ENCODE measurements around the gene RET.

The RET gene

DNA sequence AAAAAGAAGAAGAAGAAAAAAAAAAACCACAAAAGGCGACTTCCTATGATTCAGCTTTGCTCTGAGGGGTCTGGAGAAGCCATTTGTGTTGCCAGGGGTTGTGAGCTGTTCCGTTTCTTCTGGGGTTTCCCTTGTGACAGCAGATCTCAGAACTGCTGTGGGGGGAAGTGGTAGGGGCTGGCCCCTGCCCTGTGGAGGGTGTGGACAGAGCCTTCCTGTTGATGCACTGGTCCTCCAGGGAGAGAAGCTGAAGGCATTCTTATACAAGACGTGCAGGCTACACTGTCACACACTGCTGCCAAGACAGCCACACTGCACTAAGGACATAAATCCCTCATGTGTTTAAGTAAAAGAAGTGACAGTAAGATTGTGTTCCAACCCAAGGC lies 44.1 kb downstream of the RET start:
- Histone ChIP-seq H3K4me1 (ENCODE audit: control insufficient read depth, insufficient read depth, low read length) (peaks cover 6% of the 10 kb centered on the region), H3K36me3 (ENCODE audit: control insufficient read depth, insufficient read depth, low read length, severe bottlenecking) (no peaks in the 10 kb centered on the region), H3K9ac (ENCODE audit: low read length) (no peak overlapping the region), H3K27me3 (replicated peaks; ENCODE audit: control insufficient read depth, insufficient read depth, low read length) (peaks cover 8% of the 10 kb centered on the region), H3K9me3 (ENCODE audit: control insufficient read depth, low read length) (no peaks in the 10 kb centered on the region), H3K4me3 (ENCODE audit: low read length) (no peak overlapping the region)
- no peak for DNase-seq (ENCODE audit: low read depth)

DNA sequence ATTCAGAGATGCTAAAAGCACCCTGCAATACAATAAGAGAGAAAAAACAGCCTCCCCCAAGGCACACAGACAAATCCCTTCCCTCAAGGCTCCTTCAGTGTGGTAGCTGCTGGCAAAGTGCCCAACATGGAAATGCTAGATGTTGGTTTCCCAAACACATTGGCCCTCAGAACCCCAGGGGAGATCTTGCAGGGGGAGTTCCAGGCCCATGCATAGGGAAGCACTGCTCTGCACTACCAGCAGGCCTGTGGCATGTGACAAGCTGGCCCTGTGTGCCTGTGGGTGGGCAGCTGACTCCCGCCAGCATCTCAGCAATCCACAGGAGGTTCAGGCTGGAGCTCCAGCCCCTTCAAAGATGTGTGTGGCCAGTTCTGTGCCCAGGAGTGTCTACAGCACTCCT lies 44.6 kb downstream of the RET start:
- no peaks in the 10 kb centered on the region for H3K36me3 ChIP-seq (ENCODE audit: control insufficient read depth, insufficient read depth, low read length, severe bottlenecking)
- DNase-seq (ENCODE audit: low read depth) = peak; percentile 29
- no peak overlapping the region for H3K9ac ChIP-seq (ENCODE audit: low read length)
- H3K9me3 ChIP-seq (ENCODE audit: control insufficient read depth, low read length) = no peaks in the 10 kb centered on the region
- H3K4me3 ChIP-seq (ENCODE audit: low read length) = no peak overlapping the region
- peaks cover 8% of the 10 kb centered on the region for H3K27me3 ChIP-seq (replicated peaks; ENCODE audit: control insufficient read depth, insufficient read depth, low read length)
- peaks cover 6% of the 10 kb centered on the region for H3K4me1 ChIP-seq (ENCODE audit: control insufficient read depth, insufficient read depth, low read length)

DNA sequence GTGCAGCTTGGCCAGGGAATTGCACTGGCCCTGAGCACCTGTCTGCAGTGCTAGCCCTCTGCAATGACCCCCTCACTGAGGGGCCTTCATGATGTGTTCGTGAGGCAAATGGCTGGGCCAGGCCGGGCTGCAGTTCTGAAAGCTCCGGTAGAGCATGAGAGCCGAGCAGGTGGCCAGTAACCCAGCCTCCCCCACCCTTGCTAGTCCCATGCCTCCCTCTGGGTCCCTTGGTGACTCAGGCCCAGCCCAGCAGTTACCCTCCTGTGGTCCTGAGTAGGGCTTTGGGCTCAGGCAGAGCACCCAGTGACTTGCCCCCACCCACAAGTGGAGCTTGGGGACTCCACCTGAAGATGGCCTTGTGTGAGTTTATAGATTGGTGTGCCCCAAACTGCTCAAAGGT lies 45.2 kb downstream of the RET start:
- Histone ChIP-seq H3K9ac (ENCODE audit: low read length) (no peak overlapping the region), H3K27me3 (replicated peaks; ENCODE audit: control insufficient read depth, insufficient read depth, low read length) (peaks cover 8% of the 10 kb centered on the region), H3K4me3 (ENCODE audit: low read length) (no peak overlapping the region), H3K4me1 (ENCODE audit: control insufficient read depth, insufficient read depth, low read length) (peaks cover 6% of the 10 kb centered on the region), H3K36me3 (ENCODE audit: control insufficient read depth, insufficient read depth, low read length, severe bottlenecking) (no peaks in the 10 kb centered on the region), H3K9me3 (ENCODE audit: control insufficient read depth, low read length) (no peaks in the 10 kb centered on the region)
- DNase-seq (ENCODE audit: low read depth) = no peak

DNA sequence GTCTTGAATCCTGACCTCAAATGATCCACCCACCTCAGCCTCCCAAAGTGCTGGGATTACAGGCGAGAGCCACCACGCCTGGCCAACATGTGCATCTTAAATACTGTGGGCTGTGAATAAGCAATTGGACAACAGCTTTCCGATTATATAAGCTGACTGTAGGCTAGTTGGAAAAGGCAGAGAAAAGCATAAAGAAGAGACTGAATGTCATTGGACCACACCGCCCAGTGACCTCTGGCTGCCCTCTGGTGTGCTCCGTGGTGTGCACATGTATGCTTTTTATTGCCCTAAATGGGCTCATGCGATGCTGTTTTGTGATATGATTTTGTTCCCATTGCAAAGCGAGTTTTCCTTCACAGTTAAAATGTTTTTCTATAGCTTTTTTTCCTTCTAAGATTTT lies 46.0 kb downstream of the RET start:
- no peak for DNase-seq (ENCODE audit: low read depth)
- no peaks in the 10 kb centered on the region for H3K9me3 ChIP-seq (ENCODE audit: control insufficient read depth, low read length)
- H3K4me3 ChIP-seq (ENCODE audit: low read length) = no peak overlapping the region
- peaks cover 6% of the 10 kb centered on the region for H3K4me1 ChIP-seq (ENCODE audit: control insufficient read depth, insufficient read depth, low read length)
- H3K36me3 ChIP-seq (ENCODE audit: control insufficient read depth, insufficient read depth, low read length, severe bottlenecking) = no peaks in the 10 kb centered on the region
- no peak overlapping the region for H3K9ac ChIP-seq (ENCODE audit: low read length)
- H3K27me3 ChIP-seq (replicated peaks; ENCODE audit: control insufficient read depth, insufficient read depth, low read length) = peaks cover 5% of the 10 kb centered on the region

DNA sequence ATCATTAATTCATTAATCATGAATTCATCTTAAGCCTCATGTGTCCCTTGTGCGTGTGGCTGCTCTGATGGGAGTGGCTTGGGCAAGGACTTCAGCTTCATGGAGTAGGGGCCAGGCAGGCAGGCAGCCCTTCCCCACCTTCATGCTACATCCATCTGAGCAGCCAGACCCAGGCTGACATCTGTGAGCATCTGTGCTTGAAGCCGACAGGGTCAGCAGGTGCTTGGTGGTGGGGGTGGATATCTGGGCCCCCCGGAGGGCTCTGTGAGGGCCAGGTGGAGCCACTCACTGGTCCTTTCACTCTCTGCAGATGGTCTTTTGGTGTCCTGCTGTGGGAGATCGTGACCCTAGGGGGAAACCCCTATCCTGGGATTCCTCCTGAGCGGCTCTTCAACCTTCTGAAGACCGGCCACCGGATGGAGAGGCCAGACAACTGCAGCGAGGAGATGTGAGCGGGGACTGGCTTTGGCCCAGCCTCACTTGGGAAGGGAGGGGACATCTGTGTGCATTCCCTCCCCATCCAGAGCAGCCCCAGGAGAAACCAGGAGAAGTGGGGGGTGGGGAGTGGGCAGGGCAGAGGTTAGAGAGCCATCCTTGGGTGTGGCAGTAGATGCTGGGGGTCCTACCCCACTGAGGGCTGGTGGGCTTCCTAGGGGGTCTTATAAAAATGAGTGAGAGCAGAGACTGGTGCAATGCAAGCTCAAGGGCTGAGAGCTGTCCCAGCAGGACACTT lies 46.7 kb downstream of the RET start:
- no peak for DNase-seq (ENCODE audit: low read depth)
- H3K9me3 ChIP-seq (ENCODE audit: control insufficient read depth, low read length) = no peaks in the 10 kb centered on the region
- no peak overlapping the region for H3K4me3 ChIP-seq (ENCODE audit: low read length)
- peaks cover 8% of the 10 kb centered on the region for H3K4me1 ChIP-seq (ENCODE audit: control insufficient read depth, insufficient read depth, low read length)
- H3K36me3 ChIP-seq (ENCODE audit: control insufficient read depth, insufficient read depth, low read length, severe bottlenecking) = no peaks in the 10 kb centered on the region
- H3K9ac ChIP-seq (ENCODE audit: low read length) = no peak overlapping the region
- peaks cover 3% of the 10 kb centered on the region for H3K27me3 ChIP-seq (replicated peaks; ENCODE audit: control insufficient read depth, insufficient read depth, low read length)

DNA sequence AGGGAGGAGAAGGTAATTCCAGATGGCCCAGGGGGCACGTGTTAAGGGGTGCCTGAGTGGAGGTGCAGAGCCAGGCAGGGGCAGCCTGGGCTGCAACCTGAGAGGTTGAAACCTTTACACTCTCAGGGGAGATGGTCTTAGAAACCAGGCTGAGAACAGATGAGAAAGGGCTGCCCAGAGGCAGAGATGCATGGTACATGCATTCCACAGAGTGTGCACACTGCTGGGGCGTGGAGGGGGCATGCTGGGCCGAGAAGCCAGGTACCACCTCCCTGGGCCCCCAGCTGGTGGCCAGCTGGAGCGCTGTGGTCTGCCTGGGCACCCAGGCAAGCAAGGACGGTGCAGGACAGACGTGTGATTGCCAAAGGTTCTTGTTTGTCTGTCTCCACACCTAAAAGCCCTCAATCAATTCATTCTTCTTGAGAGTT lies 47.2 kb downstream of the RET start:
- DNase-seq (ENCODE audit: low read depth) = no peak
- Histone ChIP-seq H3K4me1 (ENCODE audit: control insufficient read depth, insufficient read depth, low read length) (peaks cover 14% of the 10 kb centered on the region), H3K36me3 (ENCODE audit: control insufficient read depth, insufficient read depth, low read length, severe bottlenecking) (no peaks in the 10 kb centered on the region)

DNA sequence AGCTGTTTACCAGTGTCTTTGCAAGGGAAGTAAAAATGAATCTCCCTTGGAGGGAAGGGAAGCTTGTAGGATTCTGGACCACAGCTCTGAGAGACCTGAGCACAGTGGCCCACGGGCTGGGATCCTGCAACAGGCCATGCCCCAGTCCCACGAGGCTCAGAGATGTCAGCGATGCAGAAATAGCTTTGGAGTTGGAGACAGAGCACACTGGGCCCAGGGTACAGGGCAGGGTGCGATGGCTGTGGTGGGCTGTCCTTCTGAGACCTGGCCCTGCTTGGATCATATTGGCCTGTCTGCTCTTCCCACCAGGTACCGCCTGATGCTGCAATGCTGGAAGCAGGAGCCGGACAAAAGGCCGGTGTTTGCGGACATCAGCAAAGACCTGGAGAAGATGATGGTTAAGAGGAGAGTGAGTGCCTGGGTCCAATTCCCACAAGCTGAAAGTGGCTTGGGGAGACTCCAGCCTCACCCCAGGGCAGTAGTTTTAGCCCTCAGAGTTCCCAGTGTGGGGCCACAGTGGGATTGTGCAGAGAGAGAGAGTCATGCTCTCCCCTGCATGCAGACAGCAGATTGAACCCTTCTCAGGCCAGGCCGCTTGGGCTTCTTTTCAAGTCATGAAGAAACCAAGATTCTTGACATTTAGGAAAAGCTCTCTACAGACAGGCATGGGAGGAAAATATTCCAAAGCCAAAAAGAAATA lies 47.9 kb downstream of the RET start:
- DNase-seq (ENCODE audit: low read depth) = peak; percentile 21
- no peaks in the 10 kb centered on the region for H3K9me3 ChIP-seq (ENCODE audit: control insufficient read depth, low read length)
- H3K36me3 ChIP-seq (ENCODE audit: control insufficient read depth, insufficient read depth, low read length, severe bottlenecking) = no peaks in the 10 kb centered on the region
- H3K4me3 ChIP-seq (ENCODE audit: low read length) = no peak overlapping the region
- peaks cover 20% of the 10 kb centered on the region for H3K4me1 ChIP-seq (ENCODE audit: control insufficient read depth, insufficient read depth, low read length)
- no peaks in the 10 kb centered on the region for H3K27me3 ChIP-seq (replicated peaks; ENCODE audit: control insufficient read depth, insufficient read depth, low read length)
- H3K9ac ChIP-seq (ENCODE audit: low read length) = no peak overlapping the region

More for the DNA sequence above, 47.2 kb downstream of the RET start:
- no peaks in the 10 kb centered on the region for H3K27me3 ChIP-seq (replicated peaks; ENCODE audit: control insufficient read depth, insufficient read depth, low read length)
- H3K9me3 ChIP-seq (ENCODE audit: control insufficient read depth, low read length) = no peaks in the 10 kb centered on the region
- no peak overlapping the region for H3K9ac ChIP-seq (ENCODE audit: low read length)
- no peak overlapping the region for H3K4me3 ChIP-seq (ENCODE audit: low read length)

DNA sequence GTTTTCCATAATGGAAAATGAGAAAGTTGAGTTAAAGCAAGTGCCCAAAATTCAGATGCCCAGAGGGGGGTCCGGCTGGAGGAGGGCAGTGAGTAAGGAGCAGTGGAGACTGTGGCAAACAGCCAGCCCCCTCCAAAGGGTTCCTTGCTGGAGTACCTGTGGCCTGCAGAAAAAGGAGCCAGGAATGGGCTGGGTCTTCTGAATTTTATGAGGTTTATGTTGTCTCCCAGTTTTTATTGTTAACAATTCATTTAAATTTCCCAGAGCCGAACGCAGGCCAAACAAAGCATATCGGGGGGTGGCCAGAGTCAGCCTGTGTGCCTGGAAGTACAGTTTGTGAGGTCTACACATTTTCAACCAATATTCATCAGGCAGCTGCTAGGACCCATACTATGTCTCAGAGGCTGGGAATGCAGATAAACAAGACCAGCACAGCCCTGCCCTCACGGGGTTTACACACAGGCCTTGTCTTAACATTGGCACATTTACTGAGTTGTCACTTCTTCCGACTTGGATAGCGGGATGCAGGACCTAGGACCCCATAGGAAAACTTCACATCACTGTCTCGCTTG lies 48.5 kb downstream of the RET start:
- H3K36me3 ChIP-seq (ENCODE audit: control insufficient read depth, insufficient read depth, low read length, severe bottlenecking) = no peaks in the 10 kb centered on the region
- no peak for DNase-seq (ENCODE audit: low read depth)
- no peak overlapping the region for H3K4me3 ChIP-seq (ENCODE audit: low read length)
- no peak overlapping the region for H3K9ac ChIP-seq (ENCODE audit: low read length)
- no peaks in the 10 kb centered on the region for H3K27me3 ChIP-seq (replicated peaks; ENCODE audit: control insufficient read depth, insufficient read depth, low read length)
- no peaks in the 10 kb centered on the region for H3K9me3 ChIP-seq (ENCODE audit: control insufficient read depth, low read length)
- H3K4me1 ChIP-seq (ENCODE audit: control insufficient read depth, insufficient read depth, low read length) = peaks cover 22% of the 10 kb centered on the region

DNA sequence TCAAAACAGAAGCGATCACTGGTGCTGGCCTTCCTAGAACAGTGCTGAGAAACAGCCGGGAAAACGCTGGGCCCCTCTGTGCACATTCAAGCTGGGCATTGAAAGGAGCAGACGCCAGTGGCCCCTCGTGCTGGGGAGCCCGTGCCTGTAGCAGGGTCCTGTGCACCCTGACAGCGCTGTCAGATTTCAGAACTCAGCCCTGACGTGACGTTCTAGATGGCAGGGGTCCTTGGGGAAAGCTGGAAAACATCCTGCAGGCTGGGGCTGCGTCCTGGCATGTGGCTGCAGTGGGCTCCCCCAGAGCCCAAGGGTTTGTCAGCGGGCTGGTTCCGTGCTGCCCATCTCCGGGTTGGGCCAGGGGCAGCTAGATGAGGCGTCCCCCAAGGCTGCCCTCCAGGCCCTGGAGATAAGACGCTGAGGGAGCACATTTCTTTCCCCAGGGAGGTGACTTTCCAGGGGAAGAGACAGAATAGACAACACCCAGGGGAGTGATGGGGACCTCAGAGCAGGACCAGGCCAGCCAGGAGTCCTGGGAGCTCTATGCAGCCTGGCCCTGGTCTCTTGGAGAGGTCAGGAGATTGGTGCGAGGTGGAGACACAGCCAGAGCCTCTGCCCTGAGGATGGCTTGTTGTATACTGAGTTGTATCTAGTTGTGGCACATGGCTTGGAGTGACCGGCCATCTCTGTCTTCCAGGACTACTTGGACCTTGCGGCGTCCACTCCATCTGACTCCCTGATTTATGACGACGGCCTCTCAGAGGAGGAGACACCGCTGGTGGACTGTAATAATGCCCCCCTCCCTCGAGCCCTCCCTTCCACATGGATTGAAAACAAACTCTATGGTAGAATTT lies 49.2 kb downstream of the RET start:
- H3K4me3 ChIP-seq (ENCODE audit: low read length) = no peak overlapping the region
- no peaks in the 10 kb centered on the region for H3K9me3 ChIP-seq (ENCODE audit: control insufficient read depth, low read length)
- H3K9ac ChIP-seq (ENCODE audit: low read length) = no peak overlapping the region
- H3K36me3 ChIP-seq (ENCODE audit: control insufficient read depth, insufficient read depth, low read length, severe bottlenecking) = no peaks in the 10 kb centered on the region
- H3K4me1 ChIP-seq (ENCODE audit: control insufficient read depth, insufficient read depth, low read length) = peaks cover 22% of the 10 kb centered on the region
- DNase-seq (ENCODE audit: low read depth) = no peak
- no peaks in the 10 kb centered on the region for H3K27me3 ChIP-seq (replicated peaks; ENCODE audit: control insufficient read depth, insufficient read depth, low read length)

DNA sequence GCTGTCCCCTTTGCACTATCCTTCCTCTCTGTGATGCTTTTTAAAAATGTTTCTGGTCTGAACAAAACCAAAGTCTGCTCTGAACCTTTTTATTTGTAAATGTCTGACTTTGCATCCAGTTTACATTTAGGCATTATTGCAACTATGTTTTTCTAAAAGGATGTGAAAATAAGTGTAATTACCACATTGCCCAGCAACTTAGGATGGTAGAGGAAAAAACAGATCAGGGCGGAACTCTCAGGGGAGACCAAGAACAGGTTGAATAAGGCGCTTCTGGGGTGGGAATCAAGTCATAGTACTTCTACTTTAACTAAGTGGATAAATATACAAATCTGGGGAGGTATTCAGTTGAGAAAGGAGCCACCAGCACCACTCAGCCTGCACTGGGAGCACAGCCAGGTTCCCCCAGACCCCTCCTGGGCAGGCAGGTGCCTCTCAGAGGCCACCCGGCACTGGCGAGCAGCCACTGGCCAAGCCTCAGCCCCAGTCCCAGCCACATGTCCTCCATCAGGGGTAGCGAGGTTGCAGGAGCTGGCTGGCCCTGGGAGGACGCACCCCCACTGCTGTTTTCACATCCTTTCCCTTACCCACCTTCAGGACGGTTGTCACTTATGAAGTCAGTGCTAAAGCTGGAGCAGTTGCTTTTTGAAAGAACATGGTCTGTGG lies 50.0 kb downstream of the RET start:
- Histone ChIP-seq H3K9ac (ENCODE audit: low read length) (no peak overlapping the region), H3K9me3 (ENCODE audit: control insufficient read depth, low read length) (no peaks in the 10 kb centered on the region), H3K4me3 (ENCODE audit: low read length) (no peak overlapping the region), H3K36me3 (ENCODE audit: control insufficient read depth, insufficient read depth, low read length, severe bottlenecking) (no peaks in the 10 kb centered on the region), H3K27me3 (replicated peaks; ENCODE audit: control insufficient read depth, insufficient read depth, low read length) (no peaks in the 10 kb centered on the region), H3K4me1 (ENCODE audit: control insufficient read depth, insufficient read depth, low read length) (peaks cover 22% of the 10 kb centered on the region)
- no peak for DNase-seq (ENCODE audit: low read depth)
